ENCODE data around the gene RNF141.

The RNF141 gene

DNA sequence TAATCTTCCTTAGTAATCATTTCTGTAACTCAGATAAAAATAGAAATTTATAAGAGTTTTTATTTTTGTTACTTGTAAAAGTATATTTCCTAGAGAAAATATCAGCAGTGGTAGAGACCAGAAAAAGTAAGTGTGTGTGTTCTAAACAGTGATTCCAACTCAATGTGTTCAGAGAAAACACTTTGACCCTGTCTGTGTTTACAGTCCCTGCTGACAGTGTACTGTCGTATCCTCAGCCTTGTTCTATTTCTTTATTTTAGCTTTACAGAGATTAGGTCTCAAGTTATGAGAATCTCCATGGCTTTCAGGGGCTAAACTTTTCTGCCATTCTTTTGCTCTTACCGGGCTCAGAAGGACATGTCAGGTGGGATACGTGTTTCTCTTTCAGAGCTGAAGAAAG is 17.3 kb upstream of the RNF141 start:
- no peak for DNase-seq

GRCh38 chr11:10556590-10556989 is 15.6 kb upstream of the RNF141 start:
- DNase-seq: no peak

DNA sequence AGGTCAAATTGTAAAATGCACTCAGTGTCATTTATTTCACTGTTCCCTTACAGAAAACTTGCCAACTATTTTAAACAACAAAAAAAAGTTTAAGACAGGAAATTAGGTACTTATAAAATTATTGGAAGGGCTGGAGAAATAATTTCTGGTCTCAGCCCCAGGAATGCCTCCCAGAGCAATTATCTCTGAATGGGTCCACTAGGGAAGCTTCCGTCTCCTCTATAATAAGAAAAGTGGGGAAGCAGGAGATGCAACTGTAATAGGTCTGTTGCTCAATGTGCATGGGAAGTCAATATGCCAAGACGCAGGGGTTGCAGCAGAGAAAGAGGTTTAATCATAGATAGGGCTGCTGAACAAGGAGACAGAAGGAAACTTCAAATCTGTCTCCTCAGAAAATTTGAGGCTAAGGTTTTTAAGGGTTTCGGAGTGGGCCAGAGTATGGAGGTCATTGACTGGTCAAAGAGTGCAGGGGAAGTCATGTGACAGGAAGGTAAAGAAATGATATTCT is 10.9 kb upstream of the RNF141 start:
- DNase-seq: no peak

DNA sequence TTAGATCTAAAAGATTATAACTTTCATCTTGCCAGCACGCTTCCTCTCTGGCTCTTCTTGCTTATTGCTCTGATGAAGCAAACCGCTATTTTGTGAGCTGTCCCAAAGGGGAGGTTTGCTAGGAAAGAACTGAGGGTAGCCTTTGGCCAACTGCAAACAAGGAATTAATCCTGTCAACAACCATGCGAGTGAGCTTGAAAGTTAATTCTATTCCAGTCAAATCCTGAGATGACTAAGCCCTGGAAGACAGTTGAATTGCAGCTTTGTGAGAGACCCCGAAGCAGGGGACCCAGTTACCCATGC is 10.3 kb upstream of the RNF141 start:
- no peak for DNase-seq

DNA sequence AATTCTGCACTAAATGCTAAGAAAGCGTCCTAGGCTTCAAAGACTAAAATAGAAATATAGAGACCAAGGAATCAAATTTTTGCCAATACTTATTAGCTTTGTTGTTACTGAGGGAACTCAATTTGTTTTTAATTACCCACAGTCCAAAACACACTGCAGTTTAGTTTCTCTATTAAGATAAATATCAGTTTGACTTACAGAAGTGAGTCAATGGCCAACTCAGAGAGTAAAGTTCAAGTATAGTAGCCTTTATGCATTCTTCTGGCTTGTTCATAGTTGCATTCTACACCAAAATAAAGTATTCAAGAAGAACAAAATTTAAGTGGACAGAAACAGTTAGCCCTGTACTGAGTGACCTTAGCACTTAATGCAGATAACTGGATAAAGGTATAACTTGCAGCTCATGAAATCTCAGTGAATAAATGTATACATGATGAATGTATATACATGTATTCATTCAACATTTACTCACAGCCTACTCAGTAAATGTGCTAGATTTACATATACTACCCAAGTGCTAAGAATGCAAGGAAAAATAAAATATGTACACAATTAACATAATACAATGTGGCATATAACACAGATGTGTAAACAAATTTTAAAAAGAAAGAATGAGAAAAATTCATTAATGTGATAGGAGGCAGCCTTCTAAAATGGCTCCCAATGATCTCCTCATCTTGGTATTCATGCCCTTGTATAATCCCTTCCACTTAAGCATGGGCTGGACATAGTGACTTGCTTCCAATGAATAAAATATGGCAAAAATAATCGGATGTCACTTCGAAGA is 9.7 kb upstream of the RNF141 start:
- no peak for DNase-seq

DNA sequence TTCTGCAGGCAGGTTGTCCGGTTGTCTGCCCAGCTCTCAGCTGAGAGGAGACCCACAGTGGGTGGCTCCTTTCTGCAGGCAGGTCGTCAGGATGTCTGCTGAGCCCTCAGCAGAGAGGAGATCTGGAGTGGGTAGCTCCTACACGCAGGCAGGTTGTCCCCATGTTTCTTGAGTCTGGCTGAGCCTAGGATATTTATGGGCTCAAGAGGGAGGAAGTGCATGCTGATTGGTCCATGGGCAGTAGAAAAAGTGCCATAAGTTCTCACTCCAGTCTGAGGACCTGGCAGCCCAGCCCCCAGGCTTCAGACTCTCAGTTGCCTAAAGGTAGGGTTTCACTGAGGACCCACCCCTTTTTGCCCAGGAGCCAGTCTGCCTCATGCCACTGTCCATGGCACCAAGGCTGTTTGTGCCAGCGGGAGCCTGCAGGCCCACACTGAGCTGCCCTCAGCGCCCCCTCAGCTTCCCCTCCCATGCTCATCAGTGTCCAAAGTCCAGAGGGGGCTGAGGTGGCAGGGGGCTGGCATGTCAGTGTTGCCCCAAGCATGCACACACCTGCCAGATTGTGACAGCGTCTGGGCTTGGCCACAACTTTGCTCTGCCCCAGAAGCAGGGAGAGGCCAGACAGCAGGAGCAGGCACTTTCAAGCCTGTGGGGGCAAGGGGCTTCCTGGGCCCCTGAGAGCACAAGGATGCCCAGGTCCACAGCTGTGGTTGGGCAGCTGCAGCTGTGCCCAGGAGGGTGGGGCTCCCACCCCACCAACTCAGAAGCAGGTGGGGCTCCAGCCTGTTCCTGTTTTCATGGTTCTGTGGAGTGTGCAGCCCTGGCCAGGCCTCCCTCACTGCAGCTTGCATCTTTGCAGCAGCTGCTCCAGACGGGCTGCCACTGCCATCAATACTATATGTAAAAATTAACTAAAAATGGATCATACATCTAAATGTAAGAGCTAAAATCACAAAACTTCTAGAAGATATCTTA is 3.8 kb upstream of the RNF141 start:
- no peak for DNase-seq

GRCh38 chr11:10543782-10544181 is 2.8 kb upstream of the RNF141 start:
- no peak for DNase-seq

DNA sequence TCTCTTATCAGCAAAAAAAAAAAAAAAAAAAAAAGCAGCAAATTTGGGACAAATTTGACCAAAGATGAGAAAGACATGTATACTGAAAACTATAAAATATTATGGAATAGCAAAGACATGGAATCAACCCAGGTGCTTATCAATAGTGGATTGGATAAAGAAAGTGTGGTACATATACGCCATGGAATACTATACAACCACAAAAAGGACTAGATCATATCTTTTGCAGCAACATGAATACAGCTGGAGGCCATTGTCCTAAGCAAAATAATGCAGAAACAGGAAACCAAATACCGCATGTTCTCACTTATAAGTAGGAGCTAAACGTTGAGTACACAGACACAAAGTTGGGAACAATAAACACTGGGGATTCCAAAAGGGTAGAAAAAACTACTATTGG is 1.8 kb upstream of the RNF141 start:
- DNase-seq: no peak

DNA sequence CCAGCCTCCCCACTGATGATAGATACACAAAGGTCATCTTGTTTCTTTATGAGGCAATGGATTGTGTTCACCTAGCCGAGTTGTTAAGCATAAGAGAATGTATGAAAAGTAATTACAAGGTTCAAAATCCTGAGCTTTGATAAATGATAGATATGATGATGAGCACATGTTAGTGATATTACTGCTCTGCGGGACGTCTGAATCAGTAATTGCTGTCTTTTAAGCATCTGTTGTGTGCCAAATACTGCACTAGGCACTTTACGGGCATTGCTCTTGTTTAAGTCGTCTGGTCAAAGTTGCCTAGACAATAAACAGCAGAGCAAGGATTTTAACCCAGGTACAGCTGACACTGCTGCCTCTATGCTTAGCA is 559 bp upstream of the RNF141 start:
- no peak for DNase-seq

DNA sequence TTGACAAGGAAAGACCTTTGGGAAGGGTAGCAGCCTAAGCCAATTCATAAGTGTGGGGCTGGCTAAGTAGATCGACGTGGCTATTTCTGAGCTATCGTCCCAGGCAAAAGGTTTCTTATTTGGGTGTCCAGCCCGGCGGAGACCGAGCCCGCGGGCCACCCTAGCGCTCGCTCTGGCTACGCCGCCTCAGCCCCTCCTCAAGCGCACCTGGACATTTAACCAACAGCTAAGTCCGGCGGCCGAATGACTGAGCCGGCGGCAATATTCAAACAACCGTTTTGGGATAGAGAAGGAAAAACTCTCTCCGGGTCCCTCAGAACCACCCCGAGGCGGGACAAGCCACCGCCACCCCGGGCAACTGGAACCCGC is 457 bp downstream of the RNF141 start:
- DNase-seq: no peak

DNA sequence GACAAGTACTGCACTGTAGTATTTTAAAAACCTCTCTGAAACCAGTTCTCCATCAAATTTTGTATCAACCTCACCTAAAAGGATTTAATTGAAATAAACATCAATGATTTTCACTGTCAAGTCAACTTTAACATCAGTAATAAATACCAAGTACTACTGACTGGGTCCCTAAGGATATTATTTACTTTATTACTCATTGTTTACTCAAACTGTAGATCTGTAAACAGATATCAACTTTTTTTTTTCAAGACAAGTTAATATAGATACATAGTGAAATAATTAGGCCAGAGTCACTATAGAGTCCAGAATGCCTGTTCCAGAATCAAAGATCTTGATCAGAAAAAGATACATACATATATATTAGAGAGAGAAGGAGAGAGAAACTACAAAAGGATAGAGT is 1.6 kb downstream of the RNF141 start:
- no peak for DNase-seq

- no peak for DNase-seq
Observed at GRCh38 chr11:10538924-10539323, 2.1 kb downstream of the RNF141 start.

GRCh38 chr11:10537600-10537999 is 3.4 kb downstream of the RNF141 start:
- DNase-seq: no peak

- DNase-seq: no peak
Observed at GRCh38 chr11:10534316-10534715, 6.7 kb downstream of the RNF141 start.

DNA sequence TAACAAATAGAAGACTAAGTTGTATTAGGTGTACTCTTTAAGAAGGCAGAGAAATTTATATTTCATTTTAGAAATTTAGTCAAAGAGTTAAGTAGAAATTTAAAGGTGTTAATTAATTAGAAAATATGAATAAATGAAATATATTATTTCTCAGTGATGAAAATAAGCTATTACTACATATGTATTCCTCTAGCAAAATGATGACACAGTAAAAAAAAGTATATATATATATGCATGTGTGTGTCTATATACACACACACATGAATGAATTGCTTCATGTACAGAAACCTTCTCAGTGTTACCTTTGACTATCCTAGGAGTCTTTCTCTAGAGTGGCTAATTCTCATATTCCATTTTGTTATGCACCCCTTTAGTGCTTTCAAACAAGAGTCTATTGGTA is 7.7 kb downstream of the RNF141 start:
- DNase-seq: no peak

DNA sequence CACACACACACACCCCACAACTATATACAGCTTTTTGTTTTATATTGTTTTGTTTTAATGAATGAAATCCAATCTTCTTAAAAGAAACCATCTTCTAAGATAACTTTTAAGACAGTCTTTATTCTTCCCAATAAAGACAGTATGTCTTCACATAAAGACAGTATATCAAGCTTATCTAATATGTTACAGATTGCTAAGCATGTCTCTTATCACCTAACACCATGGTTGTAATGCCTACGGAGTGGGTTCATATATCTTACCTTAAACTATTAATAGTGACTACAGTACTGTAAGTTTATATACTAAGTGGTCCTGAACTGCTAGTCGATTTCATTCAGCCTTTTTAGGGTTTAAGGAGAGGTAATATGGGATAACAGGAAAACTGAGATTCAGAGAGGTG is 8.5 kb downstream of the RNF141 start:
- no peak for DNase-seq

- DNase-seq: no peak
Observed at GRCh38 chr11:10529279-10529678, 11.7 kb downstream of the RNF141 start.

DNA sequence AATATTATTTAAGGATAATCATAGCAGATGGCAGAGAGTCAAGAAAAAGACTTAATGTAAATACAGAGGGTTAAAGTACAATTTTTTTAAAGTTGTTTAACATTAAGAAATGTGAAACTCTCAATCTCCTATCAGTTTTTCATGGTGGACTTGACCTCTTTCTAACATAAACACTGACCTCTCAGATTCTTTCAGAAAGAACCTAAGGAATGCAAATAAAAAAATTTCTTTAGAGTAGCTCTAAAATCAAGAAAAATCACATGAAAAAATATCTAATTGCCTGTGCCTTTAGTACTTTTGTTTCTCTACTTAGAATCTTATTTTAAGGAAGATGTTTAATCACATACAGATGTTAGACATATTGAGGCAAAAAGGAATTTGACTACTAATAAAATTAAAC is 12.9 kb downstream of the RNF141 start:
- no peak for DNase-seq

DNA sequence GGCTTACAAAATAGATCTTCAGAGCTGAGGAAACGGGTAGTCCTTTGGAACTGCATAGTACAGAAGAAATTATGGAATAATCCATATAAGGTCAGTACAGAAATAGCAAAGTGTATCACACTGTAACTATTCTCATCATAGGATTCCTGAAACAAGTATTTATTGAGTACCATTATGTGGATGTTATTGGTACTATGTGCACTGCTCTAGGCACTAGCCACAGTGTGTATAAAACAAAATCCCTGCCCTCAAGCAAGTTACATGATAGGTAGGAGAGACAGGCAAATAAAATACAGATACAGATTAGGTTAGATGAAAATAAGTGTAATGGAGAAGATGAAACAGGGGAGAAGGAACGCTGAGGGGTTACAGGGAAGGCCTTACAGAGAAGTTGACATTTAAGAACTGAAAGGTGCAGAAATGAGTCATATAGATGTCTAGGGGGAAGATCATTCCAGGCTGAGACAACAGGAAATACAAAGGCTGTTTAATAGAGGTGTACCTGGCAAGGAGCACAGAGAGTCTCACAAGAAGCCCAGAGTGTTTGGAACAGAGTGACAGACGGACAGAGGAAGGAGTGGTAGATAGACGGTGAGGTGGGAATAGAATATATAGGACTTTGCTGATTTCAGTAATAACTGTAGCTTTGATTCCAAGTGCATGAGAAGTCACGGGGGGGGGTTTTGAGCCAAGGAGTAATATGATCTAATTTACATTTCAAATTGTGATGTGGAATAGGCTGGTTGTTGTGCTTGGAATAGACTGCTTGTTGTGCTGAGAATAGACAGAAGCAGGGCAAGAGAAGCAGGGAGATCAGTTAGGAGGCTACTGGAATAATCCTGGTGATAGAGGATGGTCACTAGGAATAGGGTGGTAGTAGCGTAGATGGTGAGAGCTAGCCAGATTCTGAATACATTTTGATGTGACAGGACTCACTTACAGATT is 13.7 kb downstream of the RNF141 start:
- no peak for DNase-seq

GRCh38 chr11:10524471-10524870 is 16.5 kb downstream of the RNF141 start:
- DNase-seq: no peak

- DNase-seq: no peak
Observed at GRCh38 chr11:10522921-10523320, 18.1 kb downstream of the RNF141 start.

DNA sequence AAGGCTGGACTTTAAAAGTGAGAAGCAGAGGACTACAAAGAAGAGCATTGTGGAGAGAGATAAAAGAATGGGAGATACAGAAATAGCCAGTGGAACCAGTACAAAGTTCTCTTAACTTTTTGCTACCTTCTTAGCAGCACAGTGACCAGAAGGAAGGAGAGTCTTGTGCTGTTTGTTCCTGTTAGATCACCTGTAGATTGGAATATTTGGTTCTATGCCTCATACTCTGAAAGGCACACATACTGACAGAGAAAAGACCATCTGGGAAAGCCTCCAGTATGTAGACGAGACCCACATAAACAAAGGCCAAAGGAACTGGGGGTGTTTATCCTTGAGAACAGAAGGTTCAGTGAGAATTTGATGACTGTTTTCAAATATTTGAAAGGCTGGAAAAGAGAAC is 18.7 kb downstream of the RNF141 start:
- no peak for DNase-seq

DNA sequence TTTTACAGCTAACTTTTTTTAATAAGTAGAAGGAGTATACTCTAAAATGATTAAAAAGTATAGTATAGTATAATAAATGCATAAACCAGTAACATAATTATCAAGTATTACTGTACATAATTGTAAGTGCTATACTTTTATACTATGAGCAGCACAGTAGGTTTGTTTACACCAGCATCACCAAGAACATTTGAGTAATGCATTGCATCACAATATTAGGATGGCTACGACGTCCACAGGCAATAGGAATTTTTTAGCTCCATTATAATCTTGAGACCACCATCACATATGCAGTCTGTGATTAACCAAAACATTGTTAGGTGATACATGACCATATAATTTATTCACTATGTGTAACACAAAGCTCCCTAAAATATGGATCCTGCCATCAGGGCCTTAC is 20.4 kb downstream of the RNF141 start:
- no peak for DNase-seq

Data from cortex of kidney (tissue), 1 donor.